Measurements from ENCODE around the gene ME1.
"Not testable (repeated sequence)": the region's sequence is repeated elsewhere in the genome, so short reads cannot be mapped to it uniquely, and the experiment has no call there.

ME1 gene

GRCh38 chr6:83352424-83353061 is 78.3 kb downstream of the ME1 start:
- DNase-seq = no peak

DNA sequence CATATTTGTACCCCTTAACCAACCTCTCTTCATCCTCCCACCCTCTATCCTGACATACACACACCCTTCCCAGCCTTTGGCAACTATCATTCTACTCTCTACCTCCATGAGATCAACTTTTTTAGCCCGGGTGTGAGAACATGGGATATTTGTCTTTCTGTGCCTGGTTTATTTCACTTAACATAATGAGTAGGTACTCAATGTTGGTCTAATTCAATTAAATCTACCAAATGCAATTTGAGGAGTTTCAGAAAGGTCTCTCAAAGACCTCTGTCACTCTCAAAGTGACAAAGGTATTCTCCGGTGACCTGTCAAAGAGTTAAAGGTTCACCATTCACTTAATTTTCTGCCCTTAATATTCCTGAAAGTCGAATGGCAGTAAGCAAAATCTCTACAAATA is 87.7 kb downstream of the ME1 start:
- DNase-seq = no peak

GRCh38 chr6:83341765-83342164 is 89.1 kb downstream of the ME1 start:
- DNase-seq = no peak

DNA sequence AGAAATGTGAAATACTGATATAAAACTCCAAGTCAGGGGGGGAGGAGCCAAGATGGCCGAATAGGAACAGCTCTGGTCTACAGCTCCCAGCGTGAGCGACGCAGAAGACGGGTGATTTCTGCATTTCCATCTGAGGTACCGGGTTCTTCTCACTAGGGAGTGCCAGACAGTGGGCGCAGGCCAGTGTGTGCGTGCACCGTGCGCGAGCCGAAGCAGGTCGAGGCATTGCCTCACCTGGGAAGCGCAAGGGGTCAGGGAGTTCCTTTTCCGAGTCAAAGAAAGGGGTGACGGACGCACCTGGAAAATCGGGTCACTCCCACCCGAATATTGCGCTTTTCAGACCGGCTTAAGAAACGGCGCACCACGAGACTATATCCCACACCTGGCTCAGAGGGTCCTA is 96.9 kb downstream of the ME1 start:
- not testable (repeated sequence) for DNase-seq

DNA sequence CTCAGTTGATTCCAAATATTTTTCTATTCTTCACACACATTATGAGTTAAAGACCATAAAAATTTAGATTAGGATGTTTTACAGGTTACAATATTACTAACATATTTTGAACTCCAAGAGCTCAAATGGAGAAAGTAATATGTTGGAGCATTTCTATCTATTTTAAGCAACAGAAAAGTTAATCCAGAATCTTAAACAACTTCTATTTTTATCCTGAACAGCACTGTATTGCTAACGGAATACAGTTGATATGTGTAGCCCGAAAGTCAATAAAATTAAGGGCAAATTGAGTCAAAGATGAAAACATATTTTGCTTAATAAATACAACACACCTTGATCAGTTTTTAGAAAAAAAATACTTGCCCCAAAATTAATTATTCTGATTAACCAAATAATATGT is 97.4 kb downstream of the ME1 start:
- DNase-seq = no peak

GRCh38 chr6:83314693-83315092 is 116.2 kb downstream of the ME1 start:
- DNase-seq = no peak

- DNase-seq = no peak
These were observed 117.0 kb downstream of the ME1 start for GRCh38 chr6:83313882-83314281.

GRCh38 chr6:83311231-83311630 is 119.6 kb downstream of the ME1 start:
- DNase-seq = no peak

DNA sequence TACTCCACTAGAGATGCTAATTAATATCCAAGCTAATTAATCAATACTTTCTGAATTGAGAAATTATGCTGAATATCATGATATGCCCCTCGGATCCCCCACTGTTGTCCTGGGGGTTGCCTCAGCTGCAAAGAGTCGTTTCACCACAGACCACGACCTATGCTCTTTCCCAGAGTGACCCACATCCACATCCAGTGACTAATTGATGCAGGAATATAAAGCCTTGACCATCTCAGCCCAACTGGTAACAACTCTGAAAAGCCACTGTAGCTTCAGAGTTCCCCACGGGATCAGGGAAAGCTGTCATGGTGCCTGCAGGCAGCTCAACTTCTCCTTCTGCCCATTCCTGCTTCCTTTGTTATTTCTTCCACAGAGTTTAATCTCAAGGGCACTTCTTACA is 120.8 kb downstream of the ME1 start:
- DNase-seq = no peak

GRCh38 chr6:83309344-83309743 is 121.5 kb downstream of the ME1 start:
- no peak for DNase-seq

DNA sequence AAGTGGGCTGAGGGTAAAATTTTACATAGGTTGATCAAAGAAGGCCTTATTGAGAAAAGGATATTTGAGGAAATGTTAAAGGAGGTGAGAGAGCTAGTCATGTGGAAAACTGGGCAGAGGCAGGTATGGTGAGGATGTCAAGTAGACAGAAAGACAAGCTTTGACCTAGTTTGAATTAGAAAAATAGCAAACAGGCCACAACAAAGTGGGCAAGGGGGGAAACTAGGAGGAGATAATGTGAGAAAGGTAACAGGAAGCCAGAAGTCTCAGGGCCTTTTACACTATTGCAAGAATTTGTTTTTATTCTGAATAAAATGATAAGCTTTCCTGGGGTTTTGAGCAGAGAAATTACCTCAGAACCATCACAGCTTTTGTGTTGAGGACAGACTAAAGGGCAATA is 122.0 kb downstream of the ME1 start:
- DNase-seq = no peak

- DNase-seq = no peak
These were observed 123.0 kb downstream of the ME1 start for GRCh38 chr6:83307849-83308248.

DNA sequence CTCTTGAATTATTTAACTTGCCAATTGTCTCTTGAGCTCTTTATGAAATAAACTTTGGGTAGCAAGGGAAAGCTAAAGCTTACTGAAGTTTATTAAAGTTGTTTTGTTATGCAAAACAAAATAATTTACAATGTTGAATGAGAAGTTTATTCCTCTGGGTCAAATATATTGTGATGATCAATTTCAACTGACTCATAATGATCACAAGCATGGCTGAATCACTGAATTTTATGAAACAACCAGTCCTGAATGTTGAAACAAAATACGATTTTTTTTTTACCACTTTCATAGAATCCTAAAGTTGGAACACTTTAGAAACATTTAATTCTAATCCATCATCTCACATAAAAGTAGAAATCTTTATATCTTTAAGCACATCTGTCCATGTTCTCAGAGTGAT is 127.4 kb downstream of the ME1 start:
- DNase-seq = no peak

GRCh38 chr6:83294676-83295075 is 136.2 kb downstream of the ME1 start:
- DNase-seq = no peak

DNA sequence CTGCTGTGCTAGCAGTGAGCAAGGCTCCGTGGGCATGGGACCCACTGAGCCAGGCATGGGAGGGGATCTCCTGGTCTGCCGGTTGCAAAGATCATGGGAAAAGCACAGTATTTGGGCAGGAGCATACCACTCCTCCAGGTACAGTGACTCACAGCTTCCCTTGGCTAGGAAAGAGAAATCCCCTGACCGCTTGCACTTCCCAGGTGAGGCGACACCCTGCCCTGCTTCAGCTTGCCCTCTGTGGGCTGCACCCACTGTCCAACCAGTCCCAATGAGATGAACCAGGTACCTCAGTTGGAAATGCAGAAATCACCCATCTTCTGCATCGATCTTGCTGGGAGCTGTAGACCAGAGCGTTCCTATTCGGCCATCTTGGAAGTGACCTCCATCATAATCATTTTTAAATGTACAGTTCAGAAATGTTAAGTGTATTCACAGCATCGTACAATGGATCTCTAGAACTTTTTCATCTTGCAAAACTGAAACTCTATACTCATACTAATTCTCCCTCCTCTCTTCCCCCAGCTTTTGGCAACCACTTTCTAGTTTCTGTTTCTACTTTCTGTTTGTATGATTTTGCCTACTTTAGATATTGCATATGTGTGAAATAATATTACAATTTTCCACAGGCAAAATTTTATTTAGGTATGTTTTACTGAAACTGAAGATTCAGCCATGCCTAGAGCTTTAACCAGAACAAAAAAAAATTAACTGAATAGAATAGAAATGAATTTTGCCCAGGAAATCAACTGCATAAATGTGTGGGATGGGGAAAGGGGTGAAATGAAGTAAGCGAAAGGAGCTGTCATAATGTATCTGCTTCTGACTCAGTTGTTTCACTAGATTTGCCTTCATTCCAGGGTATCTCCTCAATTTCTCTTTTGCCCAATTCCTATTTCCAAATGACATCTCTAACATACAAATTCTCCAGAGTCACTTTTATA is 137.7 kb downstream of the ME1 start:
- no peak for DNase-seq

DNA sequence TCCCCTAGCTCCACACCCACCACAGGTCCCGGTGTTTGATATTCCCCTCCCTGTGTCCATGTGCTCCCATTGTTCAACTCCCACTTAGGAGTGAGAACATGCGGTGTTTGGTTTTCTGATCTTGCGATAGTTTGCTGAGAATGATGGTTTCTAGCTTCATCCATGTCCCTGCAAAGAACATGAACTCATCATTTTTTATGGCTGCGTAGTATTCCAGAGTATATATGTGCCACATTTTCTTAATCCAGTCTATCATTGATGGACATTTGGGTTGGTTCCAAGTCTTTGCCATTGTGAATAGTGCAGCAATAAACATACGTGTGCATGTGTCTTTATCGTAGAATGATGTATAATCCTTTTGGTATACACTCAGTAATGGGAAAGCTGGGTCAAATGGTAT is 143.6 kb downstream of the ME1 start:
- not testable (repeated sequence) for DNase-seq

DNA sequence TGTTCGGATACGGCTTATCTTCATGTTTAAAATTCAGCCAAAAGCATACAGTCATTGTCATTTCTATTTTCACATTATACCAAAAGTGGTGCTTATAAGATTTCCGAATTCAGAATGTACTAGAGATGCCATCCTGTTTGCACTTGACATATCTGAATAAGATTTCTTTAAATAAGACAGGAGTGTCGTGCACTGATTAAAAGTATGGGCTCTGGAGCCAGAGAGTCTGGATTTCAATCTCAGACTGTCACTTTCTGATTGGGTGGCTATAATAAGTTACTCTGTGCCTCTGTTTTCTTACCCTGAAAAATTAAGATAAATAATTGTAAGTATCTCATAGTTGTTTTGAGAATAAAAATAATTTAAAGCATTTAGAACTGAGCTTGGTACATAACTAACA is 144.9 kb downstream of the ME1 start:
- no peak for DNase-seq

DNA sequence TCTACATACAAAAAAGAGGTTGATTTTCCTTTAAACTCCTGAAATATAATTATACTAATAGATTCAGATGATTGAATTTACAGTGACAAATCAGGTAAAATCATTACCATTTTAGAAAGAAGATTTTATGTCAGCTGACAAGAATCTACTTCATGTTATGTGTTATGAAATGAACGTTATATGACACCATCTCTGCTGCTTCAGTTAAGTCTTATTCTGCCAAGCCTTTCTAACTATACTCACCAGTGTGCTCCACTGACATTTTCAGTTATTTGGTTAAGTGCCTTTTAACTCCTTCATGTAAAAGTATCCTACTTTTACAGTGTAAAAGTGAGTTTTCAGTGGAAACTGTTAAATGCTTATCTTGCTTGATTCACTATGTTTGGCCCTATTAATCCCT is 157.3 kb downstream of the ME1 start:
- no peak for DNase-seq

- DNase-seq = no peak
These were observed 159.7 kb downstream of the ME1 start for GRCh38 chr6:83270971-83271719.

DNA sequence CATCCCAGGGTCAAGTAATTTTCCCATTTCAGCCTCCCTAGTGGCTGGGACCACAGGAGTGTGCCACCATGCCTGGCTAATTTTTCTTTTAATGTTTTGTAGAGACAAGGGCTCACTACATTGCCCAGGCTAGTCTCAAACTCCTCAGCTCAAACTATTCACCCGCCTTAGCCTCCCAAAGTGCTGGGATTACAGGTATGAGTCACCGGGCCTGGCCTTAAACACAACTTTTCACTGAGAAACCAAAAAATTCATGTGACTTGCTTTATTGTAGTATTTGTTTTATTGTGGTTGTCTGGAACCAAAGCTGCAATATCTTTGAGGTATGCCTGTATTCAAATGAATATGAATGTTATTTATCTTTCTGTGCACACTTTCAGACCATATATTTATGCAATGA is 165.5 kb downstream of the ME1 start:
- peak; percentile 54 for DNase-seq

DNA sequence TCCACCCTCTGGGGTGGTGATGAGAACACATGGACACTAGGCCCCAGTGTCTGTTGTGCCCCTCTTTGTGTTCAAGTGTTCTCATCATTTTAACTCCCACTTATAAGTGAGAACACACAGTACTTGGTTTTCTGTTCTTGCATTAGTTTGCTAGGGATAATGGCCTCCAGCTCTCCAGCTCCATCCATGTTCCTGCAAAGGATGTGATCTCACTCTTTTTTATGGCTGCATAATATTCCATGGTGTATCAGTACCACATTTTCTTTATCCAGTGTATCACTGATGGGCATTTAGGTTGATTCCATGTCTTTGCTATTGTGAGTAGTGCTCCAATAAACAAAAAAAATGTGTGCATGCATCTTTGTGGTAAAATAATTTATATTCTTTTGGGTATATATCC is 170.3 kb downstream of the ME1 start:
- no peak for DNase-seq

DNA sequence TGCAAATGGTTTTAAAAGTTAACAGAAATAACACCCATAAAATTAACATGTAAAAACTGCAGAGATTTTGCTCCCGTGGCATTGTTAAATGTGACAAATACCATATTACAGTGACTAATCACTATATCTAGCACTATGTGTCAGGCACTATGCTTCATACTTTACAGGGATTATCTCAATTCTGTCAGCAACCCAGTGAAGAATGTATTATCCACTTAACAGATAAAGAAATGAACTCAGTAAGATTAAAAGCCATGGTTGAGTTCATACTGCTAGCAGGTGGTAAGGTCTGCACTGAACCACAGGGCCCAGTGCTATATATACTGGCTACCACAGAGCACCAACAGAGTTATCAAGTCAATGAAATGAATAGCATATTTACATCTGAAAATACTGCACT is 172.3 kb downstream of the ME1 start:
- DNase-seq = no peak

DNA sequence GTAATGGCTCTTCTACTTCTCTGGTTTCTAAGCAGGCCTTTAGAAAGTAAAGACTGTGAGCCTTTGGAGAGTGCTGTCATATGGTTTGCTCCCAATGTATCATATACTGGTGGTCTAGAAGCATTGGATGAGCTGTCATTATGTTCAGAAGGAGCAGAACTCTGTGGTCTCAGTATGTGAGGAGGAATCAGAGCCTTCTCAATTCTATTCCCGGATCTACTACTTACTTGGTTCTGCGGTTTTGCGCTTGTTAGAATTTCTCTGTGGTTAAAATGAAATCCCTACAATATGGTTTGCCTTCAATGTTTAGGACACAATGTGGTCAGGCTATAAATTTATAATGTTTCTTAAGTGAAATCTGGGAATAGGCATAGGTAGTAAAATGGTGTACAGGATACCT is 173.1 kb downstream of the ME1 start:
- no peak for DNase-seq

DNA sequence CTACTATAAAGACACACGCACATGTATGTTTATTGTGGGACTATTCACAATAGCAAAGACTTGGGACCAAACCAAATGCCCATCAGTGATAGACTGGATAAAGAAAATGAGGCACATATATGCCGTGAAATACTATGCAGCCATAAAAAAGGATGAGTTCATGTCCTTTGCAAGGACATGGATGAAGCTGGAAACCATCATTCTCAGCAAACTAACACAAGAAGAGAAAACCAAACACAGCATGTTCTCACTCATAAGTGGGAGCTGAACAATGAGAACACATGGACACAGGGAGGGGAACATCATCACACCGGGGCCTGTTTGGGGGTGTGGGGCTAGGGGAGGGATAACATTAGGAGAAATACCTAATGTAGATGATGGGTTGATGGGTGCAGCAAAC is 174.1 kb downstream of the ME1 start:
- not testable (repeated sequence) for DNase-seq
